GM10248 (cell line): ENCODE measurements around the gene MC2R.

Source experiments
- CTCF ChIA-PET: fragments of 300-600 bp; sonication (Branson Sonifier 250); formaldehyde crosslinking; extraction: SDS; loops from one replicate; lab custom pipeline; 2021; ENCODE audit warnings: antibody characterized with exemption; lab: Yijun Ruan, JAX
- POLR2A ChIA-PET: fragments of 350-650 bp; sonication (Branson Sonifier 250); formaldehyde crosslinking; extraction: SDS; loops from one replicate; lab custom pipeline; 2020; ENCODE audit warnings: antibody characterized with exemption; lab: Yijun Ruan, JAX
- DNase-seq: peaks from one replicate; pipeline ENCODE4 v3.0.0; 2012; ENCODE audit errors: extremely low spot score
- CTCF ChIP-seq: IDR thresholded peaks from 2 replicates; pipeline ENCODE4 v1.5.1; 2012; ENCODE audit warnings: mild to moderate bottlenecking, low read depth; ENCODE audit errors: extremely low read depth, missing control alignments, control extremely low read depth

Gene MC2R

GRCh38 chr18:13892098-13892497 lies 23.2 kb downstream of the MC2R start:
- ChIA-PET CTCF (no interaction called here), POLR2A (no interaction called here)
- no peak for DNase-seq
- TF ChIP-seq CTCF, result no peak

- no peak for DNase-seq
- TF ChIP-seq CTCF, result no peak
- ChIA-PET POLR2A (no interaction called here), CTCF (interaction anchor here (1.6 to 2.6 kb wide), 2 partner anchors 10 to 17 kb away, joined by 4 to 7 read pairs; no protein-coding TSS in a partner anchor)
These were observed 24.5 kb downstream of the MC2R start for GRCh38 chr18:13890761-13891361.

GRCh38 chr18:13889671-13890070 lies 25.7 kb downstream of the MC2R start:
- ChIA-PET POLR2A (no interaction called here), CTCF (interaction anchor here (1.2 to 2.6 kb wide), 3 partner anchors 9 to 76 kb away, joined by 3 to 7 read pairs (median 4); no protein-coding TSS in a partner anchor)
- no peak for TF ChIP-seq CTCF
- no peak for DNase-seq

DNA sequence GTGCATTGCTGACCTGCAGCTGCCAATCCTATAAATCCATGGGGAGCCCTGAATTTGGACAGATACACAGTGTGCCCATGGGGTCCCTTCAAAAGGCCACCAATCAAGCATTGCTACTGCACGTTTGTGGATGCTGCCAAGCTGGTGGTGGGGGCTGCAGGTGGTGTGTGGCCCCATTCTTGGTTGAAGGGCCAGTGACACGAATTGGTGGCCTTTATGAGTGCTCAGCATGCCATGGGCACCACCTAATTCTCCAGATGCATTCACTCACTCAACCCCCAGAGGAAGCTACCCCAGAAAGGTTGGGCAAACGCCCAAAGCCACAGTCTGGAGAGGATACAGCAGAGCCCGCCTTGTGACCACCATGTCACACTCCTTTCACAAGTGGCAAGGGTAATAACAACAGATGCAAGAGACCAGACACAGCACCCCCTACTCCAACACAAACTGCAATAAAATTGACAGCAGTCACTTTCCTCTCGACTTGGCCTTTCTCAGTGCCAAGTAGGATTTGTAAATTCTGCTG lies 27.1 kb downstream of the MC2R start:
- ChIA-PET CTCF (no interaction called here), POLR2A (no interaction called here)
- no peak for TF ChIP-seq CTCF
- DNase-seq, result no peak

DNA sequence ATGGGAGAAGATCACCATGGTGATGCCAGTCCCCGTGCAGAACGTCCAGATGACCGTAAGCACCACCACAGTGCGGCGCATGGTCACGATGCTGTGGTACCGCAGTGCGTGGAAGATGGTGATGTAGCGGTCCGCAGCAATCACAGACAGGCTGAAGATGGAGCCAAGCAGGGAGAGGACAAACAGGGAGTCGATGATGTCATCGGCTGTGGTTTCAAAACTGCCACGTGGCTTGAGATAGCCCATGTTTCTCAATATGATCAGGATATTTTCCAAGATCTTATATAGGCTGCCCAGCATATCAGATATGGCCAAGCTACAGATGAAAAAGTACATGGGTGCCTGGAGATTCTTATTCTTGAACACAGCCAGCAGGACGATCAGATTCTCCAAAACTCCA lies 30.3 kb downstream of the MC2R start:
- ChIA-PET CTCF (no interaction called here), POLR2A (no interaction called here)
- no peak for TF ChIP-seq CTCF
- DNase-seq, result no peak

DNA sequence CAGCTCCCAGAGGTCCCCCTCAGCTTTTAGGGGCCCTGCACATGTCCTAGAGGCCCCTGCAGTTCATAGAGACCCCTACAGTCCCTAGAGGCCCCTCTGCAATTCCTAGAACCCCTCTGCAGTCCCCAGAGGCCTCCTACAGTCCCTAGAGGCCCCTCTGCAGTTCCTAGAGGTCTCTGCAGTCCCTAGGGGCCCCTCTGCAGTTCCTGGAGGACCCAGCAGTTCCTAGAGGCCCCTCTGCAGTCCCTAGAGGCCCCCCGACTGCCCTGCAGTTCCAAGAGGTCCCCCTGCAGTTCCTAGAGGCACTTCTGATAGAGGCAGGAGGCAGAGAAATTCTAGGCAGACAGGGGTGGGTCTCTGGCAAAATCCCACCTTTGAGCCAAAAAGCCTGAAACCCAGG lies 35.4 kb downstream of the MC2R start:
- no peak for TF ChIP-seq CTCF
- ChIA-PET POLR2A (no interaction called here), CTCF (interaction anchor here (2.6 kb wide), 1 partner anchor 10 kb away, joined by 7 read pairs; no protein-coding TSS in a partner anchor)
- DNase-seq, result no peak
